GM23338 (cell line): ENCODE data around the gene ZFP62. TPM values are rescaled to one million over a fixed set of nuclear protein-coding genes. Genes with fewer than 3 reads are reported as not detected.
"Not testable (repeated sequence)": the region's sequence is repeated elsewhere in the genome, so short reads cannot be mapped to it uniquely, and the experiment has no call there.

Experiments used
- ATAC-seq: fragments of 200-7000 bp; cut with Tn5 transposase; 3 replicates; pipeline ENCODE4 v1.9.1; 2020
- DNase-seq: peaks from one replicate; pipeline ENCODE4 v3.0.0-alpha.2; 2015; ENCODE audit warnings: low spot score
- H2AFZ ChIP-seq: fragments of 200-600 bp; sonication (generic); 2 replicates; pipeline ENCODE4 v1.8.0; 2016; ENCODE audit warnings: antibody characterized with exemption, mild to moderate bottlenecking, moderate library complexity
- H3F3A ChIP-seq: fragments of 200-600 bp; sonication (generic); replicated peaks from 2 replicates; pipeline ENCODE4 v1.8.0; 2017; ENCODE audit warnings: antibody characterized with exemption, mixed run types, low read depth
- H3K27ac ChIP-seq: fragments of 200-600 bp; sonication (generic); 2 replicates; pipeline ENCODE4 v1.6.1; 2016; ENCODE audit warnings: low read depth
- H3K27me3 ChIP-seq: fragments of 200-600 bp; sonication (generic); 2 replicates; pipeline ENCODE4 v1.8.0; 2016; ENCODE audit warnings: mild to moderate bottlenecking, mixed run types, moderate library complexity; ENCODE audit not compliant: insufficient read depth
- H3K36me3 ChIP-seq: fragments of 200-600 bp; sonication (generic); 2 replicates; pipeline ENCODE4 v1.8.0; 2016; ENCODE audit warnings: mild to moderate bottlenecking; ENCODE audit not compliant: insufficient read depth
- H3K4me1 ChIP-seq: fragments of 200-600 bp; sonication (generic); 2 replicates; pipeline ENCODE4 v1.8.0; 2016; ENCODE audit warnings: mild to moderate bottlenecking, moderate library complexity; ENCODE audit not compliant: insufficient read depth
- H3K4me2 ChIP-seq: fragments of 200-600 bp; sonication (generic); 2 replicates; pipeline ENCODE4 v1.7.1; 2017; ENCODE audit warnings: mixed run types
- H3K4me3 ChIP-seq: fragments of 200-600 bp; sonication (generic); 2 replicates; pipeline ENCODE4 v1.6.1; 2016; ENCODE audit warnings: mixed run types
- H3K79me2 ChIP-seq: fragments of 200-600 bp; sonication (generic); replicated peaks from 2 replicates; pipeline ENCODE4 v1.8.0; 2017; ENCODE audit warnings: mild to moderate bottlenecking; ENCODE audit not compliant: insufficient read depth
- H3K9me2 ChIP-seq: fragments of 200-600 bp; sonication (generic); 2 replicates; pipeline ENCODE4 v1.8.0; 2017; ENCODE audit not compliant: insufficient read depth
- H4K20me1 ChIP-seq: fragments of 200-600 bp; sonication (generic); replicated peaks from 2 replicates; pipeline ENCODE4 v1.8.0; 2017; ENCODE audit warnings: mild to moderate bottlenecking; ENCODE audit not compliant: insufficient read depth
- H3K27ac Mint-ChIP-seq: 2 replicates; pipeline ENCODE4 v1.8.0; 2020; ENCODE audit warnings: inconsistent platforms, mild to moderate bottlenecking, moderate library complexity, mixed read lengths
- H3K27me3 Mint-ChIP-seq: 3 replicates; pipeline ENCODE4 v1.8.0; 2022; ENCODE audit warnings: low read depth, mild to moderate bottlenecking, moderate library complexity, mixed read lengths, inconsistent platforms; ENCODE audit not compliant: insufficient read depth, poor library complexity
- H3K36me3 Mint-ChIP-seq: 3 replicates; pipeline ENCODE4 v1.8.0; 2021; ENCODE audit warnings: low read depth, mild to moderate bottlenecking, inconsistent platforms, moderate library complexity, mixed read lengths
- H3K4me1 Mint-ChIP-seq: 3 replicates; pipeline ENCODE4 v1.8.0; 2020; ENCODE audit warnings: mild to moderate bottlenecking, inconsistent platforms, mixed read lengths
- H3K4me3 Mint-ChIP-seq: 3 replicates; pipeline ENCODE4 v1.8.0; 2021; ENCODE audit warnings: moderate library complexity, mild to moderate bottlenecking, inconsistent platforms, mixed read lengths
- H3K9me3 Mint-ChIP-seq: 3 replicates; pipeline ENCODE4 v1.8.0; 2020; ENCODE audit warnings: moderate library complexity, mild to moderate bottlenecking, inconsistent platforms, mixed read lengths
- CREB1 ChIP-seq: fragments of 250-450 bp; sonication (Bioruptor Pico); IDR thresholded peaks from 2 replicates; pipeline ENCODE4 v1.5.0; 2020; ENCODE audit warnings: low read depth, mild to moderate bottlenecking, moderate library complexity
- ETS1 ChIP-seq: IDR thresholded peaks from 2 replicates; pipeline ENCODE4 v1.6.1; 2016; ENCODE audit warnings: antibody characterized with exemption
- EZH2 ChIP-seq: fragments of 200-600 bp; sonication (generic); IDR thresholded peaks from one replicate; pipeline ENCODE4 v1.8.0; 2017; ENCODE audit warnings: antibody characterized with exemption, mild to moderate bottlenecking, low read depth; ENCODE audit not compliant: unreplicated experiment
- EZH2phosphoT487 ChIP-seq: fragments of 200-600 bp; sonication (generic); IDR thresholded peaks from one replicate; pipeline ENCODE4 v1.8.1; 2018; ENCODE audit warnings: antibody characterized with exemption; ENCODE audit not compliant: unreplicated experiment
- JUNB ChIP-seq: IDR thresholded peaks from one replicate; pipeline ENCODE4 v1.6.1; 2016; ENCODE audit warnings: antibody characterized with exemption; ENCODE audit not compliant: unreplicated experiment
- NANOG ChIP-seq: IDR thresholded peaks from 2 replicates; pipeline ENCODE4 v1.6.1; 2016; ENCODE audit warnings: antibody characterized with exemption, borderline replicate concordance
- REST ChIP-seq: IDR thresholded peaks from one replicate; pipeline ENCODE4 v1.6.1; 2018; ENCODE audit warnings: antibody characterized with exemption; ENCODE audit not compliant: unreplicated experiment
- STAT1 ChIP-seq: IDR thresholded peaks from one replicate; pipeline ENCODE4 v1.6.1; 2016; ENCODE audit warnings: antibody characterized with exemption; ENCODE audit not compliant: unreplicated experiment
- ZNF462 ChIP-seq: fragments of 250-450 bp; sonication (Bioruptor Pico); IDR thresholded peaks from 2 replicates; pipeline ENCODE4 v1.5.0; 2020; ENCODE audit warnings: mild to moderate bottlenecking, moderate library complexity
- polyA plus RNA-seq: library from polyadenylated mRNA; unstranded; fragments of >200 nt; fragmentation: Nextera tagmentation; extraction: Ambion mirVana; gene quantifications from 2 replicates; pipeline ENCODE4 v1.2.1, GENCODE V29; 2016
- total RNA-seq: library from RNA; depleted of rRNA; stranded (reverse); fragments of >200 nt; shearing (Covaris generic); gene quantifications from 2 replicates; pipeline ENCODE4 v1.2.3, GENCODE V29; 2014

The ZFP62 gene
- total and polyA plus RNA-seq, 2 experiments from 2014 or later = 32.9 to 33.2 TPM

- not testable (repeated sequence) for H3K9me2 ChIP-seq, H3K27ac Mint-ChIP-seq, H3K4me1 ChIP-seq, H3K9me3 Mint-ChIP-seq, H3K27me3 ChIP-seq, H3K4me3 Mint-ChIP-seq, H3K79me2 ChIP-seq, H3K4me3 ChIP-seq, H4K20me1 ChIP-seq, H3F3A ChIP-seq, H3K36me3 ChIP-seq, H3K27ac ChIP-seq, H3K4me1 Mint-ChIP-seq, H3K36me3 Mint-ChIP-seq, H2AFZ ChIP-seq, H3K4me2 ChIP-seq
- ATAC-seq (peak; percentile 95), DNase-seq (peak; percentile 66)
- peaks cover 12% of the 10 kb centered on the region for H3K27me3 Mint-ChIP-seq
Measured at GRCh38 chr5:180885845-180886529, 24.9 kb upstream of the ZFP62 start.

- Histone ChIP-seq H4K20me1 (no peaks in the 10 kb centered on the region), H3K4me2 (no peak overlapping the region), H3K27me3 (no peaks in the 10 kb centered on the region), H3K36me3 (no peaks in the 10 kb centered on the region), H3K79me2 (no peaks in the 10 kb centered on the region), H3K4me1 (no peaks in the 10 kb centered on the region), H3K27ac (no peak overlapping the region), H2AFZ (no peak overlapping the region), H3K9me2 (no peaks in the 10 kb centered on the region; the same call in 1 of the 2 replicates), H3K4me3 (no peak overlapping the region), H3F3A (no peaks in the 10 kb centered on the region)
- Mint-ChIP-seq H3K9me3 (no peaks in the 10 kb centered on the region; the same call in 2 of the 3 replicates), H3K4me1 (peaks cover 12% of the 10 kb centered on the region; the same call in 2 of the 3 replicates), H3K4me3 (no peak overlapping the region), H3K27ac (no peak overlapping the region), H3K36me3 (no peaks in the 10 kb centered on the region), H3K27me3 (no peaks in the 10 kb centered on the region)
- DNase-seq (no peak), ATAC-seq (no peak)
- no peak for TF ChIP-seq JUNB
- no peak for TF ChIP-seq STAT1
- TF ChIP-seq EZH2 = no peak
- TF ChIP-seq NANOG = no peak
- no peak for TF ChIP-seq CREB1
- no peak for TF ChIP-seq REST
- TF ChIP-seq ETS1 = no peak
- no peak for TF ChIP-seq EZH2phosphoT487
- TF ChIP-seq ZNF462 = no peak
Measured at GRCh38 chr5:180875860-180876426, 14.9 kb upstream of the ZFP62 start.
